ENCODE data around the gene NOS1AP. TPM values are rescaled to one million over a fixed set of nuclear protein-coding genes. Genes with fewer than 3 reads are reported as not detected.

NOS1AP gene
- polyA plus RNA-seq, 1 donor = 2.7 TPM

GRCh38 chr1:162390396-162391185, 321.1 kb downstream of the NOS1AP start:
- H3K9me3 ChIP-seq (ENCODE audit: control insufficient read depth, low read depth, low read length) = peaks cover 3% of the 10 kb centered on the region
- no peak for DNase-seq
- no peaks in the 10 kb centered on the region for H3K27me3 ChIP-seq (ENCODE audit: control insufficient read depth, insufficient read depth, low read length)
- peaks cover 30% of the 10 kb centered on the region for H3K4me1 ChIP-seq (ENCODE audit: control insufficient read depth, insufficient read depth, low read length)
- peak overlapping the region; percentile 30 for H3K27ac ChIP-seq (ENCODE audit: low read length)
- no peaks in the 10 kb centered on the region for H3K36me3 ChIP-seq (ENCODE audit: control insufficient read depth, insufficient read depth, low read length)
- WGBS (ENCODE audit: insufficient coverage, low lambda C conversion rate) = 84% methylated on average over 7 of the region's 15 CpGs
- H3K4me3 ChIP-seq (ENCODE audit: low read length) = no peak overlapping the region

GRCh38 chr1:162391790-162392563, 322.5 kb downstream of the NOS1AP start:
- H3K27me3 ChIP-seq (ENCODE audit: control insufficient read depth, insufficient read depth, low read length) = no peaks in the 10 kb centered on the region
- peaks cover 3% of the 10 kb centered on the region for H3K9me3 ChIP-seq (ENCODE audit: control insufficient read depth, low read depth, low read length)
- H3K4me1 ChIP-seq (ENCODE audit: control insufficient read depth, insufficient read depth, low read length) = peaks cover 30% of the 10 kb centered on the region
- H3K27ac ChIP-seq (ENCODE audit: low read length) = no peak overlapping the region
- WGBS (ENCODE audit: insufficient coverage, low lambda C conversion rate) = no CpG with 5 or more reads among the region's 4 CpGs
- H3K36me3 ChIP-seq (ENCODE audit: control insufficient read depth, insufficient read depth, low read length) = no peaks in the 10 kb centered on the region
- H3K4me3 ChIP-seq (ENCODE audit: low read length) = no peak overlapping the region
- DNase-seq = peak in 1 of 2 donors; percentile 63

GRCh38 chr1:162396201-162396906, 326.9 kb downstream of the NOS1AP start:
- no peak overlapping the region for H3K4me3 ChIP-seq (ENCODE audit: low read length)
- peaks cover 6% of the 10 kb centered on the region for H3K4me1 ChIP-seq (ENCODE audit: control insufficient read depth, insufficient read depth, low read length)
- H3K36me3 ChIP-seq (ENCODE audit: control insufficient read depth, insufficient read depth, low read length) = no peaks in the 10 kb centered on the region
- no peak for DNase-seq
- H3K27ac ChIP-seq (ENCODE audit: low read length) = no peak overlapping the region
- peaks cover 3% of the 10 kb centered on the region for H3K27me3 ChIP-seq (ENCODE audit: control insufficient read depth, insufficient read depth, low read length)
- no CpG with 5 or more reads among the region's 3 CpGs for WGBS (ENCODE audit: insufficient coverage, low lambda C conversion rate)
- no peaks in the 10 kb centered on the region for H3K9me3 ChIP-seq (ENCODE audit: control insufficient read depth, low read depth, low read length)

GRCh38 chr1:162397039-162397448, 327.6 kb downstream of the NOS1AP start:
- no peak for DNase-seq
- H3K9me3 ChIP-seq (ENCODE audit: control insufficient read depth, low read depth, low read length) = no peaks in the 10 kb centered on the region
- H3K36me3 ChIP-seq (ENCODE audit: control insufficient read depth, insufficient read depth, low read length) = no peaks in the 10 kb centered on the region
- no CpG with 5 or more reads among the region's 3 CpGs for WGBS (ENCODE audit: insufficient coverage, low lambda C conversion rate)
- H3K27ac ChIP-seq (ENCODE audit: low read length) = no peak overlapping the region
- no peaks in the 10 kb centered on the region for H3K4me1 ChIP-seq (ENCODE audit: control insufficient read depth, insufficient read depth, low read length)
- peaks cover 3% of the 10 kb centered on the region for H3K27me3 ChIP-seq (ENCODE audit: control insufficient read depth, insufficient read depth, low read length)
- no peak overlapping the region for H3K4me3 ChIP-seq (ENCODE audit: low read length)

- Histone ChIP-seq H3K27me3 (ENCODE audit: control insufficient read depth, insufficient read depth, low read length) (peaks cover 3% of the 10 kb centered on the region), H3K27ac (ENCODE audit: low read length) (no peak overlapping the region), H3K4me1 (ENCODE audit: control insufficient read depth, insufficient read depth, low read length) (no peaks in the 10 kb centered on the region), H3K4me3 (ENCODE audit: low read length) (no peak overlapping the region), H3K36me3 (ENCODE audit: control insufficient read depth, insufficient read depth, low read length) (no peaks in the 10 kb centered on the region), H3K9me3 (ENCODE audit: control insufficient read depth, low read depth, low read length) (no peaks in the 10 kb centered on the region)
- no CpG with 5 or more reads among the region's 3 CpGs for WGBS (ENCODE audit: insufficient coverage, low lambda C conversion rate)
- no peak for DNase-seq
Observed at GRCh38 chr1:162397943-162398560, 328.6 kb downstream of the NOS1AP start.

- H3K27me3 ChIP-seq (ENCODE audit: control insufficient read depth, insufficient read depth, low read length) = peaks cover 3% of the 10 kb centered on the region
- DNase-seq = no peak
- no peak overlapping the region for H3K4me3 ChIP-seq (ENCODE audit: low read length)
- H3K4me1 ChIP-seq (ENCODE audit: control insufficient read depth, insufficient read depth, low read length) = no peaks in the 10 kb centered on the region
- H3K36me3 ChIP-seq (ENCODE audit: control insufficient read depth, insufficient read depth, low read length) = no peaks in the 10 kb centered on the region
- no peak overlapping the region for H3K27ac ChIP-seq (ENCODE audit: low read length)
- H3K9me3 ChIP-seq (ENCODE audit: control insufficient read depth, low read depth, low read length) = no peaks in the 10 kb centered on the region
- no CpG with 5 or more reads among the region's 8 CpGs for WGBS (ENCODE audit: insufficient coverage, low lambda C conversion rate)
Observed at GRCh38 chr1:162398999-162399580, 329.6 kb downstream of the NOS1AP start.

GRCh38 chr1:162400790-162401355, 331.4 kb downstream of the NOS1AP start:
- Histone ChIP-seq H3K27me3 (ENCODE audit: control insufficient read depth, insufficient read depth, low read length) (peaks cover 3% of the 10 kb centered on the region), H3K36me3 (ENCODE audit: control insufficient read depth, insufficient read depth, low read length) (no peaks in the 10 kb centered on the region), H3K9me3 (ENCODE audit: control insufficient read depth, low read depth, low read length) (no peaks in the 10 kb centered on the region), H3K27ac (ENCODE audit: low read length) (no peak overlapping the region), H3K4me1 (ENCODE audit: control insufficient read depth, insufficient read depth, low read length) (no peaks in the 10 kb centered on the region), H3K4me3 (ENCODE audit: low read length) (no peak overlapping the region)
- WGBS (ENCODE audit: insufficient coverage, low lambda C conversion rate) = no CpG with 5 or more reads among the region's 10 CpGs
- DNase-seq = no peak

GRCh38 chr1:162404550-162405160, 335.2 kb downstream of the NOS1AP start:
- Histone ChIP-seq H3K27me3 (ENCODE audit: control insufficient read depth, insufficient read depth, low read length) (no peaks in the 10 kb centered on the region), H3K27ac (ENCODE audit: low read length) (no peak overlapping the region), H3K4me1 (ENCODE audit: control insufficient read depth, insufficient read depth, low read length) (no peaks in the 10 kb centered on the region), H3K4me3 (ENCODE audit: low read length) (no peak overlapping the region), H3K9me3 (ENCODE audit: control insufficient read depth, low read depth, low read length) (no peaks in the 10 kb centered on the region), H3K36me3 (ENCODE audit: control insufficient read depth, insufficient read depth, low read length) (no peaks in the 10 kb centered on the region)
- DNase-seq = no peak
- 100% methylated on average over 2 of the region's 5 CpGs for WGBS (ENCODE audit: insufficient coverage, low lambda C conversion rate)

GRCh38 chr1:162405800-162406199, 336.3 kb downstream of the NOS1AP start:
- no peak for DNase-seq

More at GRCh38 chr1:162405800-162406199, 336.3 kb downstream of the NOS1AP start:
- WGBS (ENCODE audit: insufficient coverage, low lambda C conversion rate) = 0% methylated on average over 1 of the region's 5 CpGs
- Histone ChIP-seq H3K27me3 (ENCODE audit: control insufficient read depth, insufficient read depth, low read length) (no peaks in the 10 kb centered on the region), H3K36me3 (ENCODE audit: control insufficient read depth, insufficient read depth, low read length) (no peaks in the 10 kb centered on the region), H3K27ac (ENCODE audit: low read length) (no peak overlapping the region), H3K4me3 (ENCODE audit: low read length) (no peak overlapping the region), H3K4me1 (ENCODE audit: control insufficient read depth, insufficient read depth, low read length) (no peaks in the 10 kb centered on the region), H3K9me3 (ENCODE audit: control insufficient read depth, low read depth, low read length) (no peaks in the 10 kb centered on the region)
